HEK293 (cell line): ENCODE results near the gene PTPN18.

ENCODE experiments used
- BCL11A ChIP-seq: fragments of 450-650 bp; formaldehyde crosslinking; IDR thresholded peaks from 2 replicates; pipeline ENCODE4 v1.5.1; 2016; ENCODE audit warnings: low read depth, missing biosample characterization, missing genetic modification characterization
- ELK4 ChIP-seq: IDR thresholded peaks from 2 replicates; pipeline ENCODE4 v1.6.1; 2011; ENCODE audit warnings: mild to moderate bottlenecking, low read depth, low read length, borderline replicate concordance
- SALL2 ChIP-seq: fragments of 450-650 bp; formaldehyde crosslinking; IDR thresholded peaks from 2 replicates; pipeline ENCODE4 v1.5.0; 2017; ENCODE audit warnings: missing biosample characterization, mild to moderate bottlenecking, missing genetic modification characterization, borderline replicate concordance
- YY1 ChIP-seq: fragments of 450-650 bp; formaldehyde crosslinking; IDR thresholded peaks from 2 replicates; pipeline ENCODE4 v1.5.1; 2018; ENCODE audit warnings: missing biosample characterization, missing genetic modification characterization
- ZBTB26 ChIP-seq: fragments of 450-650 bp; formaldehyde crosslinking; optimal IDR thresholded peaks from 2 replicates; pipeline ENCODE3; 2016; ENCODE audit warnings: missing biosample characterization, mild to moderate bottlenecking, missing genetic modification characterization
- ZNF148 ChIP-seq: fragments of 450-650 bp; formaldehyde crosslinking; IDR thresholded peaks from 2 replicates; pipeline ENCODE4 v1.5.0; 2017; ENCODE audit warnings: missing biosample characterization, missing genetic modification characterization, borderline replicate concordance
- ZNF169 ChIP-seq: fragments of 450-650 bp; formaldehyde crosslinking; IDR thresholded peaks from 2 replicates; pipeline ENCODE4 v1.5.1; 2016; ENCODE audit warnings: missing biosample characterization, missing genetic modification characterization
- ZNF747 ChIP-seq: fragments of 450-650 bp; formaldehyde crosslinking; IDR thresholded peaks from 2 replicates; pipeline ENCODE4 v1.5.1; 2016; ENCODE audit warnings: missing biosample characterization, missing genetic modification characterization
- ZNF830 ChIP-seq: fragments of 450-650 bp; IDR thresholded peaks from 2 replicates; pipeline ENCODE4 v1.5.0; 2018; ENCODE audit warnings: missing biosample characterization, missing genetic modification characterization, low read depth, mild to moderate bottlenecking, moderate library complexity
- TF ChIP-seq, protein P1 (sequence below): fragments of 450-650 bp; formaldehyde crosslinking; IDR thresholded peaks from 2 replicates; pipeline ENCODE4 v1.5.1; 2016; ENCODE audit warnings: missing biosample characterization, missing genetic modification characterization
- TF ChIP-seq, protein P2 (sequence below): fragments of 450-650 bp; formaldehyde crosslinking; IDR thresholded peaks from 2 replicates; pipeline ENCODE4 v1.5.1; 2016; ENCODE audit warnings: missing biosample characterization, missing genetic modification characterization

DNA sequence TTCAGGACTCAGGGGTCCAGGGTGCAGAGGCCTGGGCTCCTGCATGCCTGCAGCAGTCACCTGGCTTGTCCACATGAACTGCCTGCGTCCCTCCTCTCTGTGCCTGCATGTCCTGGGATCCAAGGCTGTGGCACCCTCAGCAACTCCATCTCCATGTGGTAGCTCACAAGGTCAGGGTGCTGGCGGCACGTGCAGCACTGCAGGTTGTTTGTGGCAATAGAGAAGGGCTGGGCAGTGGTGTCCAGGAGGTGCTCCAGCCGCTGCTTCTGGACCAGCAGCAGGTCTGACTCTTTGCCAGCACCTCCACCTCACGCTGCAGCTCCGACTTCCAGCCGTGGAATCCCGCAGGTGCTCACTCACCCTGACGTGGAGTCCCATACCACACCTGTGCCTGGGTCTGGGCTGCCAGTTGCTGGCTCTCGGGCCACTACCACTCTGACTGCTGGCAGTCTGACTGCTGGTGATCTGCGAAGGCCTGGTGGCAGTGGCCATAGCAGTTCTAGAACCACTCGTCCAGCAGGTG lies 42.0 kb upstream of the PTPN18 start:
- no peak for TF ChIP-seq ELK4
- TF ChIP-seq BCL11A (tag by site-specific recombination), result no peak
- TF ChIP-seq, protein P1, sequence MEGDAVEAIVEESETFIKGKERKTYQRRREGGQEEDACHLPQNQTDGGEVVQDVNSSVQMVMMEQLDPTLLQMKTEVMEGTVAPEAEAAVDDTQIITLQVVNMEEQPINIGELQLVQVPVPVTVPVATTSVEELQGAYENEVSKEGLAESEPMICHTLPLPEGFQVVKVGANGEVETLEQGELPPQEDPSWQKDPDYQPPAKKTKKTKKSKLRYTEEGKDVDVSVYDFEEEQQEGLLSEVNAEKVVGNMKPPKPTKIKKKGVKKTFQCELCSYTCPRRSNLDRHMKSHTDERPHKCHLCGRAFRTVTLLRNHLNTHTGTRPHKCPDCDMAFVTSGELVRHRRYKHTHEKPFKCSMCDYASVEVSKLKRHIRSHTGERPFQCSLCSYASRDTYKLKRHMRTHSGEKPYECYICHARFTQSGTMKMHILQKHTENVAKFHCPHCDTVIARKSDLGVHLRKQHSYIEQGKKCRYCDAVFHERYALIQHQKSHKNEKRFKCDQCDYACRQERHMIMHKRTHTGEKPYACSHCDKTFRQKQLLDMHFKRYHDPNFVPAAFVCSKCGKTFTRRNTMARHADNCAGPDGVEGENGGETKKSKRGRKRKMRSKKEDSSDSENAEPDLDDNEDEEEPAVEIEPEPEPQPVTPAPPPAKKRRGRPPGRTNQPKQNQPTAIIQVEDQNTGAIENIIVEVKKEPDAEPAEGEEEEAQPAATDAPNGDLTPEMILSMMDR (tag by site-specific recombination), result no peak
- no peak for TF ChIP-seq ZNF148 (tag by site-specific recombination)
- no peak for TF ChIP-seq ZBTB26
- no peak for TF ChIP-seq YY1 (tag by site-specific recombination)
- no peak for TF ChIP-seq ZNF830
- no peak for TF ChIP-seq ZNF169 (tag by site-specific recombination)
- no peak for TF ChIP-seq ZNF747 (tag by site-specific recombination)
- TF ChIP-seq, protein P2, sequence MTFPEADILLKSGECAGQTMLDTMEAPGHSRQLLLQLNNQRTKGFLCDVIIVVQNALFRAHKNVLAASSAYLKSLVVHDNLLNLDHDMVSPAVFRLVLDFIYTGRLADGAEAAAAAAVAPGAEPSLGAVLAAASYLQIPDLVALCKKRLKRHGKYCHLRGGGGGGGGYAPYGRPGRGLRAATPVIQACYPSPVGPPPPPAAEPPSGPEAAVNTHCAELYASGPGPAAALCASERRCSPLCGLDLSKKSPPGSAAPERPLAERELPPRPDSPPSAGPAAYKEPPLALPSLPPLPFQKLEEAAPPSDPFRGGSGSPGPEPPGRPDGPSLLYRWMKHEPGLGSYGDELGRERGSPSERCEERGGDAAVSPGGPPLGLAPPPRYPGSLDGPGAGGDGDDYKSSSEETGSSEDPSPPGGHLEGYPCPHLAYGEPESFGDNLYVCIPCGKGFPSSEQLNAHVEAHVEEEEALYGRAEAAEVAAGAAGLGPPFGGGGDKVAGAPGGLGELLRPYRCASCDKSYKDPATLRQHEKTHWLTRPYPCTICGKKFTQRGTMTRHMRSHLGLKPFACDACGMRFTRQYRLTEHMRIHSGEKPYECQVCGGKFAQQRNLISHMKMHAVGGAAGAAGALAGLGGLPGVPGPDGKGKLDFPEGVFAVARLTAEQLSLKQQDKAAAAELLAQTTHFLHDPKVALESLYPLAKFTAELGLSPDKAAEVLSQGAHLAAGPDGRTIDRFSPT (tag by site-specific recombination), result no peak
- no peak for TF ChIP-seq SALL2 (tag by site-specific recombination)
